Measurements from ENCODE around the gene IL5.
"Not testable (repeated sequence)": the region's sequence is repeated elsewhere in the genome, so short reads cannot be mapped to it uniquely, and the experiment has no call there.

IL5 gene

DNA sequence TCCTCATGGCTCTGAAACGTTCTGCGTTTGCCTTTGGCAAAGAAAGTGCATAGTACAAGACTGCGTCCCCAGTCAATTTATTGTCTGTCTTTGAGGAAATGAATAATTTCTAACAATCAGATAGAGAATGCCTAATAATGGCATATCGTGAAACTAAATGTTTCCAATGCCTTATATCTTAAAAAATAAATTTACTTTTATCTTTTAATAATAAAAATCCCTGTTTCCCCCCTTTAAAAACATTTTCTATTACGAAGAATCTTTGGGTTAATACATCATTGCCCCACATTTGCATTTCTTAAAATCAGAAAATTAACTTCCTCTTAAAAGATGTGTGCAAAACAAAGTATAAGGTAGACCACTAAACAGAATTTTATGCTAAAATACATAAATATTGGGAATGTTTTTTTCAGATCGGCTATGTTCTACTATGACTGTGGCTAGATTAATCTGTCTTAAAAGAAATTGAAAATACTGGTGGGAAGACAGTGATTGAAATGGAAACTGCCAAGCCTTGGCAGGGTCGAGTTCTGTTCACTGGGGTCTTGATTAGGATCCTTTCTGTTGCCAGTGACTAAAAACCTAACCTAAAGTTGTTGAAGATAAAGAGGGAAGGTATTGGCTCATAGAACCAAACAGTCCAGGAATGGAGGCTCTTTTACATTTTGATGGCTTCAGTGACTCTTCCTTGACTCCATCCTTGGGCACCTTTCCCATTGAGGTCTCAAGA is at the start of gene IL5:
Gene IL5, minus strand, starts transcription at position 51 of the 730 bp plus-strand sequence. Its CDS starts 44 bp downstream, at position 7.
- no peak for DNase-seq (ENCODE audit: low read depth)

DNA sequence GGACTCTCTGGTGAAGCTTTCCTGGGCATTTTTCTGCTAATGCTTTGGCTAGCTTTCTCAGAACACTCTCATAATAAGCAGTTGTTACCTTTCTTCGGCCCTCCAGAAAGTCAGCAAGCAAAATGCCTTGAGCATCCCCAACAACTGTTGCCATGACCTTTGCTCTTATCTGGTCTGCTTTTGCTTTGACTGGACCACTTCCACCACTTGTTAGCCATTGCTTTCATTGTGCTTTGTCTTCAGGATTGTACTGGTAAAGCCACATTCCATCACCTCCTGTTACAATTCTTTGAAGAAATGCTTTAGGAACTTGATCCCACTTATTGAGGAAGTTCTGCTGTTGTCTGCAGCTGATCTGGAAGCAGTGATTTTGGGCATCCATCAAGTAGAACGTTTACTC is 49.2 kb upstream of the IL5 start:
- no peak for DNase-seq (ENCODE audit: low read depth)

DNA sequence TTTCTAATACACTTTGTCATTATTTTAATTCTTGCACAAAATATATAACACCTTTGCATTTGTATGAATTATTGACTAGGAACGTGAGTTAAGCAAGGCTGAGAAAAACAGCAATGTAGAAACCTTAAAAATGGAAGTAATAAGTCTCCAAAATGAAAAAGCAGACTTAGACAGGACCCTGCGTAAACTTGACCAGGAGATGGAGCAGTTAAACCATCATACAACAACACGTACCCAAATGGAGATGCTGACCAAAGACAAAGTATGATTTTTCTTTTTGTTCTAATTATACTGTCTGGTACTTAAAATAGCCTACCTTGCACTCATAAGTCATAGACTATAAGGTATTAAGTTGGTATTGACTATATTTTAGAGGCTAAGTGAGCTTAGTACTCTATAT is 47.8 kb upstream of the IL5 start:
- DNase-seq (ENCODE audit: low read depth): no peak

- no peak for DNase-seq (ENCODE audit: low read depth)
Observed at GRCh38 chr5:132589467-132589866, 46.1 kb upstream of the IL5 start.

DNA sequence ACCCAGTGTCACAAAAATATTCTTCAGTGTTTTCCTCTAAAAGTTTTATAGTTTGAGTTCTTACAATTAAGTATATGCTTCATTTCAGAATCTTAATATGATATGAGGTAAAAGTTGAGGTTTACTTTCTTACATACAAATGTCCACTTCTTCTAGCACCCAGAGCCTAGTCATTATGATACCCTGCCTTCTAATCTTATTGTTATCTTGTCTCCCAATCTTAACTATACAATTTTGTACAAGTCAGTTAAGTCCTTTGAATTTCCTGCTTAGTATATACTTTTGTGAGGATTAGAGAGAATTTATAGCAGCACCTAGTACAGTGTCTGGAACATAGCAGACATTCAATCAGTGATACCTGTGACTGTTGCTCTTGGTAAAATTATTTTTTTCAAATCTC is 42.7 kb upstream of the IL5 start:
- no peak for DNase-seq (ENCODE audit: low read depth)

DNA sequence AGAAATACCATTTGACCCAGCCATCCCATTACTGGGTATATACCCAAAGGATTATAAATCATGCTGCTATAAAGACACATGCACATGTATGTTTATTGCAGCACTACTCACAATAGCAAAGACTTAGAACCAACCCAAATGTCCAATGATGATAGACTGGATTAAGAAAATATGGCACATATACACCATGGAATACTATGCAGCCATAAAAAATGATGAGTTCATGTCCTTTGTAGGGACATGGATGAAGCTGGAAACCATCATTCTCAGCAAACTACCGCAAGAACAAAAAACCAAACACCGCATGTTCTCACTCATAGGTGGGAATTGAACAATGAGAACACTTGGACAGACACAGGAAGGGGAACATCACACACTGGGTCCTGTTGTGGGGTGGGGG is 41.2 kb upstream of the IL5 start:
- DNase-seq (ENCODE audit: low read depth): not testable (repeated sequence)

- no peak for DNase-seq (ENCODE audit: low read depth)
Observed at GRCh38 chr5:132576123-132576522, 32.8 kb upstream of the IL5 start.

DNA sequence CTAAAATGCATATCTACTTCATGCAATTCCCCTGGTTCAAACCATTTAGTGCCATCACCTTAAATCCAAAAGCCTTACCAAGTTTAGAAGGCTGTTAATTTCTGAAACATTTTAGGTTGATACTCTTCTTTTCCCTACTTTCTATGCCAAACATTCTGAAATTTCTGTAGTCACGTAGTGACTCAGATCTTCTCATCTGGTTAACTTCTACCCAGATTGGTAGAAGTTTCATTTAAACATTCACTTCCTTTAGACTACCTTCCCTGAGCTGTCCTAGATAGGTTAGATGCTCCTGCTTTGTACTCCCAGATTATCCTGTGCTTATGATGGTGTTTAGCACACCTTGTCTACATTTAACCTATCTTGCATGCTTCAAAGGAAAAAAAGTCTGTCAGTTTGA is 23.3 kb upstream of the IL5 start:
- no peak for DNase-seq (ENCODE audit: low read depth)

DNA sequence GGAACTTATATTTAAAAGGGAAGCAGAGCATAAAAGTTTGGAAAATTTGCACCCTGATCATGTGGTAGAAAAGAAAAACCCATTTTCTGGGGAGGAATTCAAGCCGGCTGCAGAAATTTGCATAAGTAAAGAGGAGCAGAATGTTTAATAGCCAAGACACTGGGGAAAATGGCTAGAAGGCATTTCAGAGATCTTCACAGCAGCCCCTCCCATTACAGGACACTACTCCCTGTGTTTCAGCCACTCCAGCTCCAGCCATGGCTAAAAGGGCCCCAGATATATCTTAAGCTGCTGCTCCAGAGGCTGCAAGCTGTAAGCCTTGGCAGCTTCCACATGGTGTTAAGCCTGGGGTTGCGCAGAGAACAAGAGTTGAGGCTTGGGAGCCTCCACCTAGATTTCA is 21.2 kb upstream of the IL5 start:
- DNase-seq (ENCODE audit: low read depth): not testable (repeated sequence)

DNA sequence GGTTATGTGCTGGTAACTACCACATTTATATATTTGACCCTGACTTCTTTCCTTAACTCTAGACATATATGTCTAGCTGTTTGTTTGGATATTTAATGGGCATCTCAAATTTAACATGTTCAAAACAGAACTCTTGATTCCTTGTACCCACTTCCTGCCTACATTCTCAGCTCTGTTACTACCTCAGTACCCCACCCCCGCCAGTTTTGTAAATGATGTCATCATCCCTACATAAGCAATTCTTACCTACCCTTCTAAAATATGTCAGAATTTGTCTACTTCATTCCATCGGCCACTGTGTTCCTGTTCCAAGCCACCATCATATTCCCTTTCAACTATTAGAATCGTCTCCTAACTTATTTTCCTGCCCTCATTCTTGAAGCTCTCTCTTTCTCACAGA is 18.3 kb upstream of the IL5 start:
- no peak for DNase-seq (ENCODE audit: low read depth)

GRCh38 chr5:132559383-132560060 is 16.2 kb upstream of the IL5 start:
- no peak for DNase-seq (ENCODE audit: low read depth)

DNA sequence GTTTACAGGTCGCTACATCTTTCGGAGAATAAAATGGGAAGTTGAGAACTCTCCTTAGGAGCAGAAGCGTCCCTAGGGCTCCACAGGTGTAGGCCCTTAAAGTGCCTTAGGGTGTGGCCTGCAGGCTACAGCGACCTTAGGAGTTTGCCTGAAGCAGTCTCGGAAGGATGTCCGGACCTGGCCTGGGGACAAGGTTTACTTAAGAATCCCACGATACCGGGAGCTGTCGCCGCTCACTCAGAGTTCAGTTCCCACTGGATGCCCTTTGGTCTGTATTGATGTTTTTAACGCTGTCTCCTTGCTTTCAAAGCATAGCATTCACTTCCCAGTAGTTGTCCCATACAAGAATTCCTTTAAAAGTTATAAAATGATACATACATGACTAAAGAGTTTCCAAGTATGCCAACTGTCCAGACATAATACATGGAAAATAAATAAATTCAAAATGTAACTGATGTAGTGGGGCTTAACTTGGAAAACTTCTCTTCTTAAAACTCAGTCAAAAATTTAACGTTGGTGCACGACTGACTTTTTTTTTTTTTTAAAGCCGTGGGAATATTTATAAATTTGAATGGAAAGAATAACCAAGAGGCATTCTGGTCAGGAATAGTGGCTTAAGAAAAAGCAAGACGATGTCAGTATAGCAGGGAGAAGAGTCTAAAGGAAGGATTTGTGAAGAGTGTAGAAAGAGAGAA is 14.3 kb upstream of the IL5 start:
- DNase-seq (ENCODE audit: low read depth): no peak

DNA sequence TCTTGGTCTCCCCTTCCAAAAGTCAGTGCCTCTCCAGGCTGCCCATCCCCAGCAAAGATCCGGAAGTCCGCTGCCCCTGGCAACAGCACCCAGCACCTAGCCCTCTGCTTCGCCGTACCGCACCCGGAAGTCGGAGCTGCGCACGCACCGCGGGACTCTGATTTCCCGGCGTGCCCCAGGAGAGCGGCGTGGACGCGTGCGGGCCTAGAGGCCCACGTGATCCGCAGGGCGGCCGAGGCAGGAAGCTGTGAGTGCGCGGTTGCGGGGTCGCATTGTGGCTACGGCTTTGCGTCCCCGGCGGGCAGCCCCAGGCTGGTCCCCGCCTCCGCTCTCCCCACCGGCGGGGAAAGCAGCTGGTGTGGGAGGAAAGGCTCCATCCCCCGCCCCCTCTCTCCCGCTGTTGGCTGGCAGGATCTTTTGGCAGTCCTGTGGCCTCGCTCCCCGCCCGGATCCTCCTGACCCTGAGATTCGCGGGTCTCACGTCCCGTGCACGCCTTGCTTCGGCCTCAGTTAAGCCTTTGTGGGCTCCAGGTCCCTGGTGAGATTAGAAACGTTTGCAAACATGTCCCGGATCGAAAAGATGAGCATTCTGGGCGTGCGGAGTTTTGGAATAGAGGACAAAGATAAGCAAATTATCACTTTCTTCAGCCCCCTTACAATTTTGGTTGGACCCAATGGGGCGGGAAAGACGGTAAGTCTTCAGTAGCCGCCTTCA is 13.6 kb upstream of the IL5 start, which contains the start of gene RAD50:
Gene RAD50, plus strand, starts transcription at position 215 of the 715 bp plus-strand sequence. Its CDS starts 348 bp downstream, at position 563.
- DNase-seq (ENCODE audit: low read depth): peak; percentile 91

DNA sequence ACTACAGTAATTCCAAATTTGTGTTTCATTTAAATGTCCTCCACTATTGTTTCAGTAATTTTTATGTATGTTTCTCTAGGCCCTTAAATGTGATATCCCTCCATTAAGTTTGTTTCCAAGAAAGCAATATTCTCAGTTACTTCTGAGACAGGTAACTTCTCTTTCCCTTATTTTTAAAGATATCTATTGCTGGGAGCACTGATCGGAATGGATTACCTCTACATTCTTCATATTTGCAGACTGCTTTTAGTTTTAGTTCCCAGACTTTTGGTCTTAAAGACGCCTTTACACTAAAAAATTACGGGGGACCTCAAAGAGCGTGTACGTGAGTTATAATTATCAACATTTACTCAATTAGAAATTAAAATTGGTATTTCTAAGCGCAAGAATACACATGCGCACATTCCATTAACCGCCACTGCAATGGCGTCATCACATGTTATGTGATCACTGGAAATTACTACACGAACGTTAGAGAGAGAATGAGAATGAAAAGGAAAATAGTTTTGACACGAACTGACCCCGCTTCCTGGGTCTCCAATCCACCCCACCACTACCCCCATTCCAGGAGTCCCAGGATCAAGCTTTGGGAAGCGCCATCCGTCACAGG is 12.9 kb upstream of the IL5 start:
- DNase-seq (ENCODE audit: low read depth): no peak

DNA sequence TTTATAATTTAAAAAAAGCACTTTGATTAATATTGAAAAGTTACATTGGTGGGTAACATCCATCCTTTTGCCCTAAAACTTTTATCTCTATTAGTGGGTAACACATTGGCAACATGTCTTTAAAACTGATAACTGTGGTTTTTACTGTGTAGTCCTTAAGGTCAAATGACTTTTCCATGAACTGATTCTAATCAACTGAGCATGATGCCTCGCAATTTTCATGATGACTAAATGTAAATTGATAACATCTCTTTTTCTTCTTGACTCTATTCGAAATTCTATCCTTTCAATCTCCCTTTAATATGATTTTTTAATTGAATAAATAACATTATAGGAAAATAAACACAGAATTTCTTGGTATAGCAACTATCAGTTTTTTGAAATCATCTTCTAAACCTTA is 6.3 kb upstream of the IL5 start:
- no peak for DNase-seq (ENCODE audit: low read depth)

DNA sequence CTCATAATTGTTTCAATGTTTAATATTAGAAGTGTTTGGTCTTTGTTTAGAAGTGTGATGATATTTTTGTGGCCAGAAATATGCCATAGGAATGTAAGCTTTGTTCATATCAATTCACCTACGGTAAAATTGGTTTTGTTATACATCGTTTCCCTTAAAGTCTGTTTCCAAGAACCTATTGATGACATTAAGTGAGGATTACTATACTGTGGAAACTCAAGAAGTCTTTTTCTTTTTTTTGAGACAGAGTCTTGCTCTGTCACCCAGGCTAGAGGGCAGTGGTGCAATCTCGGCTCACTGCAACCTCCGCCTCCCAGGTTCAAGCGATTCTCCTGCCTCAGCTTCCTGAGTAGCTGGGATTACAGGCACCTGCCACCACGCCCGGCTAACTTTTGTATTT is 5.5 kb upstream of the IL5 start:
- not testable (repeated sequence) for DNase-seq (ENCODE audit: low read depth)

DNA sequence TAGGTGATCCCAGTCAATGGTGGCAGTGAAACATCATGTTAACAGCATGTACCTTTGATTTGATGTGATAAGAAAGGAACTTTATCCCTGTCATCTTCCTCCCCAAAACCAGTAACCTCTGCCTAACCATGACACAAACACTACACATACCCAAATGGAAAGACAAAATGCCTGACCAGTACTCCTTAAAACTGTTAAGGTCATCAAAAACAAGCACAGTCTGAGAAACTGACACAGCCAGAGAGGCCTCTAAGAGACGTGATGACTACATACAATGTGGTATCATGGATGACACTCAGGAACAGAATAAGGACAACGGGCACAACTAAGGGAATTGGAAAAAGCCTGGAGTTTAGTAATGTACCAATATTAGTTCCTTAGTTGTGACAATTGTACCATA is 3.9 kb upstream of the IL5 start:
- no peak for DNase-seq (ENCODE audit: low read depth)

DNA sequence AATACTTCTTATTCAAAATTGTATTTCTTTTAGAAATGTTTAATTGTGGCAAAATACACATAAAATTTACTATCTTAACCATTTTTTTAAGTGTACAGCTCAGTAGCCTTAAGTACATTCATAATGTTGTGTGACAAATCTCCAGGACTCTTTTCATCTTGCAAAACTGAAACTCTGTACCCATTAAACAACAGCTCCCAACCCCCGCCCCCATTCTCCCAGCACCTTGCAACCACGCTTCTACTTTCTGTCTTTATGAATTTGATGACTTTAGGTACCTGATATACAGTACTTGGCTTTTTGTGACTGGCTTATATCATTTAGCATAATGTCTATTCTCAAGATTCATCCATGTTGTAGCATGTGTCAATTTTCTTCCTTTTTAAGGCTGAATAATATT is 2.8 kb upstream of the IL5 start:
- DNase-seq (ENCODE audit: low read depth): no peak

GRCh38 chr5:132540764-132541163 is 2.6 kb downstream of the IL5 start:
- DNase-seq (ENCODE audit: low read depth): no peak

- no peak for DNase-seq (ENCODE audit: low read depth)
Observed at GRCh38 chr5:132540149-132540548, 3.2 kb downstream of the IL5 start.

DNA sequence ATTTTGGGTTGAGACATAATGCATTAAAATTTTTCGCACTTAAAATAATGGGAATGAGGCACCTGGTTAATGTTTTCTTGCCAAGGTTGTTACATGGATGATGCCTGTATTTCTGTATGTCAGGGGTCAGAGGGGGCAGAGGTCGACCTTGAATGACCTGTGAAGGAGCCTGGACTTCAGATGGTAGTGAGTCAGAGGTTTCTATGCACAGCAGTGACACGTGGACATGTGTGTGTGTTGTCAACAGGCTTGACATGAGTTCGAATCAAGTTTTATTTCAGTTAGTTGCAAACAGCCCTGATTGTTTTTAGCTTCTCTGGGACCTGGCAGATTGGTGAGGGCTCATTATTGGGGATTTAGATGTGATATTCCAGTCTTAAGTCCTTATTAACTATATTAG is 3.6 kb downstream of the IL5 start:
- no peak for DNase-seq (ENCODE audit: low read depth)

GRCh38 chr5:132530946-132531345 is 12.4 kb downstream of the IL5 start:
- no peak for DNase-seq (ENCODE audit: low read depth)
